A549 (cell line): Measurements from ENCODE around the gene MYO9A. TPM values are rescaled to one million over a fixed set of nuclear protein-coding genes. Genes with fewer than 3 reads are reported as not detected.
"Not testable (repeated sequence)": the region's sequence is repeated elsewhere in the genome, so short reads cannot be mapped to it uniquely, and the experiment has no call there.

Experiments
- ATAC-seq, 2 experiments: fragments of 200-7000 bp in 1 of 2; fragments of >200 bp in 1 of 2; cut with Nextera tagmentation in 1 of 2; cut with Tn5 transposase in 1 of 2; 3 replicates each; pipeline versions ENCODE4 v1.8.0 to v1.9.1; 2018 to 2020; ENCODE audit warnings: mild to moderate bottlenecking in 1 of 2, moderate library complexity in 1 of 2
- CTCF ChIA-PET: fragments of 300-600 bp; sonication (Branson Sonifier 250); formaldehyde crosslinking; extraction: SDS; loops from one replicate; lab custom pipeline; 2021; ENCODE audit warnings: antibody characterized with exemption, inconsistent platforms; lab: Yijun Ruan, JAX
- POLR2A ChIA-PET: fragments of 350-600 bp; formaldehyde crosslinking; extraction: SDS; loops from one replicate; lab custom pipeline; 2021; ENCODE audit warnings: antibody characterized with exemption, inconsistent platforms; lab: Yijun Ruan, JAX
- DNase-seq, 2 experiments: peaks; one replicate each; pipeline versions ENCODE4 v3.0.0 to v3.0.0-alpha.2; 2011 to 2016; ENCODE audit warnings: low read depth in 1 of 2, low spot score in 1 of 2
- FAIRE-seq: peaks from 2 replicates; lab custom pipeline; 2011; peaks lifted over from hg19 to GRCh38; lab: Jason Lieb, UNC
- H3K27ac ChIP-seq, 2 experiments: fragments of >200 bp; sonication (Bioruptor Twin); formaldehyde crosslinking; 3 replicates each; pipeline ENCODE4 v1.5.1; 2016 to 2017
- H3K4me1 ChIP-seq: fragments of >200 bp; sonication (Bioruptor Twin); formaldehyde crosslinking; 3 replicates; pipeline ENCODE4 v1.6.1; 2016
- H3K4me2 ChIP-seq: fragments of >200 bp; sonication (Bioruptor Twin); formaldehyde crosslinking; 3 replicates; pipeline ENCODE4 v1.6.1; 2016
- H3K4me3 ChIP-seq: fragments of >200 bp; sonication (Bioruptor Twin); formaldehyde crosslinking; 3 replicates; pipeline ENCODE4 v1.5.1; 2016
- H3K9me3 ChIP-seq: fragments of >200 bp; sonication (Bioruptor Twin); formaldehyde crosslinking; 3 replicates; pipeline ENCODE4 v1.6.1; 2016
- BCL3 ChIP-seq: fragments of >200 bp; sonication (Bioruptor Twin); formaldehyde crosslinking; IDR thresholded peaks from 3 replicates; pipeline ENCODE4 v1.6.1; 2016
- BHLHE40 ChIP-seq: IDR thresholded peaks from 2 replicates; pipeline ENCODE4 v1.6.1; 2012; ENCODE audit warnings: low read depth, low read length, inconsistent platforms
- CHD4 ChIP-seq: fragments of 200-600 bp; sonication (generic); IDR thresholded peaks from 2 replicates; pipeline ENCODE4 v1.6.1; 2016; ENCODE audit warnings: antibody characterized with exemption, mild to moderate bottlenecking, borderline replicate concordance
- EP300 ChIP-seq, 2 experiments: fragments of >200 bp; sonication (Bioruptor Twin); formaldehyde crosslinking; IDR thresholded peaks; 2 replicates in 1 of 2; 3 replicates in 1 of 2; pipeline ENCODE4 v1.6.1; 2016 to 2017
- FOSL2 ChIP-seq, 2 experiments: fragments of 450-650 bp in 1 of 2; fragments of >200 bp in 1 of 2; sonication (Bioruptor Twin) in 1 of 2; formaldehyde crosslinking; IDR thresholded peaks; 2 replicates each; pipeline versions ENCODE4 v1.5.0 to v1.6.1; 2016 to 2020; ENCODE audit warnings: mild to moderate bottlenecking in 1 of 2, moderate library complexity in 1 of 2
- HES2 ChIP-seq: fragments of >200 bp; sonication (Bioruptor Twin); formaldehyde crosslinking; IDR thresholded peaks from 2 replicates; pipeline ENCODE4 v1.6.1; 2016
- HEYL ChIP-seq: fragments of 250-450 bp; sonication (Bioruptor Pico); IDR thresholded peaks from 2 replicates; pipeline ENCODE4 v1.8.0; 2021; ENCODE audit warnings: mild to moderate bottlenecking, moderate library complexity
- HOXA7 ChIP-seq: fragments of 250-450 bp; sonication (Bioruptor Pico); IDR thresholded peaks from 2 replicates; pipeline ENCODE4 v1.5.0; 2020; ENCODE audit warnings: mild to moderate bottlenecking, moderate library complexity
- JUN ChIP-seq, 2 experiments: fragments of >200 bp; sonication (Bioruptor Twin); formaldehyde crosslinking; IDR thresholded peaks; 2 replicates in 1 of 2; 3 replicates in 1 of 2; pipeline ENCODE4 v1.6.1; 2016 to 2017
- KDM1A ChIP-seq: fragments of 200-600 bp; sonication (generic); IDR thresholded peaks from 2 replicates; pipeline ENCODE4 v1.6.1; 2016; ENCODE audit warnings: low read depth, mild to moderate bottlenecking
- MAFK ChIP-seq: fragments of 450-650 bp; IDR thresholded peaks from 2 replicates; pipeline ENCODE4 v1.6.1; 2014; ENCODE audit not compliant: partially characterized antibody
- MAX ChIP-seq: IDR thresholded peaks from 2 replicates; pipeline ENCODE4 v1.6.1; 2012
- MAZ ChIP-seq: fragments of 150-350 bp; IDR thresholded peaks from 2 replicates; pipeline ENCODE4 v1.6.1; 2014; ENCODE audit warnings: antibody characterized with exemption, low read depth, low read length, borderline replicate concordance
- PHF8 ChIP-seq: fragments of 200-600 bp; sonication (generic); IDR thresholded peaks from 2 replicates; pipeline ENCODE4 v1.6.1; 2016; ENCODE audit warnings: low read depth, mild to moderate bottlenecking, antibody characterized with exemption, moderate library complexity, borderline replicate concordance
- POLR2A ChIP-seq: IDR thresholded peaks from 2 replicates; pipeline ENCODE4 v1.6.1; 2012; ENCODE audit warnings: mild to moderate bottlenecking, low read length
- RNF2 ChIP-seq: fragments of 200-600 bp; sonication (generic); IDR thresholded peaks from 2 replicates; pipeline ENCODE4 v1.6.1; 2016; ENCODE audit warnings: low read depth, mild to moderate bottlenecking, antibody characterized with exemption, moderate library complexity, borderline replicate concordance
- SMC3 ChIP-seq: fragments of >200 bp; sonication (Bioruptor Twin); formaldehyde crosslinking; IDR thresholded peaks from 3 replicates; pipeline ENCODE4 v1.6.1; 2018; ENCODE audit warnings: inconsistent platforms
- TFCP2L1 ChIP-seq: fragments of 250-450 bp; sonication (Bioruptor Pico); IDR thresholded peaks from 2 replicates; pipeline ENCODE4 v1.5.0; 2021; ENCODE audit warnings: mild to moderate bottlenecking
- TP53 ChIP-seq: fragments of 250-450 bp; sonication (Bioruptor Pico); IDR thresholded peaks from 2 replicates; pipeline ENCODE4 v1.5.0; 2021; ENCODE audit warnings: mild to moderate bottlenecking, moderate library complexity
- USF2 ChIP-seq: fragments of 450-650 bp; IDR thresholded peaks from 2 replicates; pipeline ENCODE4 v1.6.1; 2014; ENCODE audit warnings: antibody characterized with exemption
- ZC3H11A ChIP-seq: fragments of 450-650 bp; IDR thresholded peaks from 2 replicates; pipeline ENCODE4 v1.6.1; 2014; ENCODE audit warnings: antibody characterized with exemption, mild to moderate bottlenecking
- WGBS: methylation state at CpG from one replicate; pipeline ENCODE4 v1.1.6; 2017; ENCODE audit errors: missing lambda C conversion rate; 5-methylcytosine and 5-hydroxymethylcytosine counted together
- polyA plus RNA-seq, 4 experiments: library from polyadenylated mRNA; depleted of rRNA in 3 of 4; stranded (reverse); fragments of >200 nt; fragmentation: RNase III in 1 of 4; extraction: RNeasy Plus Mini Kit Qiagen cat#74134 plus additional on column Dnase treatment in 1 of 4; gene quantifications; 2 replicates in 3 of 4; 3 replicates in 1 of 4; pipeline ENCODE4 v1.2.3, GENCODE V29; 2011 to 2017
- TF ChIP-seq, protein P1 (sequence below): IDR thresholded peaks from 2 replicates; pipeline ENCODE4 v1.6.1; 2012
- TF ChIP-seq, protein P2 (sequence below): IDR thresholded peaks from 2 replicates; pipeline ENCODE4 v1.6.1; 2012; ENCODE audit warnings: low read depth, borderline replicate concordance
- TF ChIP-seq, protein P3 (sequence below): fragments of 150-350 bp; IDR thresholded peaks from 2 replicates; pipeline ENCODE4 v1.6.1; 2014; ENCODE audit warnings: low read depth, mild to moderate bottlenecking, low read length

MYO9A gene
- polyA plus RNA-seq, 2 of the 4 experiments (the other 2 are of a cell fraction): 5.9 to 21.9 TPM

GRCh38 chr15:72110355-72110754 lies 7.6 kb downstream of the MYO9A start (continued):
- no peak for TF ChIP-seq USF2
- no peak for TF ChIP-seq HEYL (CRISPR knock-in tag)
- no peak for TF ChIP-seq KDM1A

GRCh38 chr15:72106068-72106467 lies 11.9 kb downstream of the MYO9A start:
- peaks cover 41% of the 10 kb centered on the region for H3K4me1 ChIP-seq
- ChIA-PET POLR2A (no interaction called here), CTCF (no interaction called here)
- no peak overlapping the region for H3K27ac ChIP-seq
- H3K4me2 ChIP-seq: no peak overlapping the region
- TF ChIP-seq EP300 (IDR thresholded peaks at IDR 0.05): no peak
- TF ChIP-seq, protein P1, sequence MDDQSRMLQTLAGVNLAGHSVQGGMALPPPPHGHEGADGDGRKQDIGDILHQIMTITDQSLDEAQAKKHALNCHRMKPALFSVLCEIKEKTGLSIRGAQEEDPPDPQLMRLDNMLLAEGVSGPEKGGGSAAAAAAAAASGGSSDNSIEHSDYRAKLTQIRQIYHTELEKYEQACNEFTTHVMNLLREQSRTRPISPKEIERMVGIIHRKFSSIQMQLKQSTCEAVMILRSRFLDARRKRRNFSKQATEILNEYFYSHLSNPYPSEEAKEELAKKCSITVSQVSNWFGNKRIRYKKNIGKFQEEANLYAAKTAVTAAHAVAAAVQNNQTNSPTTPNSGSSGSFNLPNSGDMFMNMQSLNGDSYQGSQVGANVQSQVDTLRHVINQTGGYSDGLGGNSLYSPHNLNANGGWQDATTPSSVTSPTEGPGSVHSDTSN: no peak
- no peak for TF ChIP-seq BCL3
- TF ChIP-seq SMC3: no peak
- TF ChIP-seq FOSL2 (IDR thresholded peaks at IDR 0.05): no peak
- TF ChIP-seq FOSL2 (CRISPR knock-in tag; IDR thresholded peaks at IDR 0.05): no peak
- TF ChIP-seq MAX: no peak
- TF ChIP-seq BHLHE40: no peak
- TF ChIP-seq PHF8: no peak
- TF ChIP-seq JUN (IDR thresholded peaks at IDR 0.05): no peak
- no peaks in the 10 kb centered on the region for H3K9me3 ChIP-seq
- H3K4me3 ChIP-seq: no peak overlapping the region
- 96% methylated on average over 2 of the region's 2 CpGs for WGBS
- no peak for FAIRE-seq
- no peak for DNase-seq
- no peak for ATAC-seq

DNA sequence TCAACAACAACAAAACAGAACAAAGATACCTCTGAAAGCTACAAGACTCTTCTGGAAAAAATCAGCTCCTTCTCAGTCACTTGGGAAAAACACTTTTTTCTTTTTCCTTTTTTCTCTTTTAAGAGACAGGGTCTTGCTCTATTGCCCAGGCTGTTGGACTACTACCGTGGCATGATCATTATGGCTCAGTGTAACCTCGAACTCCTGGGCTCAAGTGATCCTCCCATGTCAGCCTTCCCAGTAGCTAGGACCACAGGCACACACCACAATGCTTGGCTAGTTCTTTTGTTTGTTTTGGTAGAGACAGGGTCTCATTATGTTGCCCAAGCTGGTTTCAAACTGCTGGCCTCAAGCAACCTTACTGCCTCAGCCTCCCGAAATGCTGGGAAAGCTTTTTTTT lies 12.8 kb downstream of the MYO9A start:
- no peak overlapping the region for H3K4me2 ChIP-seq
- DNase-seq (no peak), ATAC-seq (no peak), FAIRE-seq (no peak)
- H3K4me3 ChIP-seq: no peak overlapping the region
- H3K27ac ChIP-seq: no peak overlapping the region
- H3K4me1 ChIP-seq: peaks cover 34% of the 10 kb centered on the region
- CTCF ChIA-PET: interaction anchor here (0.6 to 0.7 kb wide), 3 partner anchors 14 to 1150 kb away, joined by 3 to 4 read pairs (median 3); no protein-coding TSS in a partner anchor
- no peaks in the 10 kb centered on the region for H3K9me3 ChIP-seq
- 88% methylated on average over 3 of the region's 3 CpGs for WGBS
- POLR2A ChIA-PET: no interaction called here
- TF ChIP-seq POLR2A (no peak), HOXA7 (CRISPR knock-in tag) (no peak), TFCP2L1 (CRISPR knock-in tag) (no peak), HEYL (CRISPR knock-in tag) (no peak), MAZ (no peak), HES2 (no peak), MAFK (no peak), RNF2 (no peak), ZC3H11A (no peak), CHD4 (no peak), BHLHE40 (no peak), TP53 (CRISPR knock-in tag) (no peak)
- TF ChIP-seq, protein P2, sequence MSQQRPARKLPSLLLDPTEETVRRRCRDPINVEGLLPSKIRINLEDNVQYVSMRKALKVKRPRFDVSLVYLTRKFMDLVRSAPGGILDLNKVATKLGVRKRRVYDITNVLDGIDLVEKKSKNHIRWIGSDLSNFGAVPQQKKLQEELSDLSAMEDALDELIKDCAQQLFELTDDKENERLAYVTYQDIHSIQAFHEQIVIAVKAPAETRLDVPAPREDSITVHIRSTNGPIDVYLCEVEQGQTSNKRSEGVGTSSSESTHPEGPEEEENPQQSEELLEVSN: no peak
- TF ChIP-seq, protein P3, sequence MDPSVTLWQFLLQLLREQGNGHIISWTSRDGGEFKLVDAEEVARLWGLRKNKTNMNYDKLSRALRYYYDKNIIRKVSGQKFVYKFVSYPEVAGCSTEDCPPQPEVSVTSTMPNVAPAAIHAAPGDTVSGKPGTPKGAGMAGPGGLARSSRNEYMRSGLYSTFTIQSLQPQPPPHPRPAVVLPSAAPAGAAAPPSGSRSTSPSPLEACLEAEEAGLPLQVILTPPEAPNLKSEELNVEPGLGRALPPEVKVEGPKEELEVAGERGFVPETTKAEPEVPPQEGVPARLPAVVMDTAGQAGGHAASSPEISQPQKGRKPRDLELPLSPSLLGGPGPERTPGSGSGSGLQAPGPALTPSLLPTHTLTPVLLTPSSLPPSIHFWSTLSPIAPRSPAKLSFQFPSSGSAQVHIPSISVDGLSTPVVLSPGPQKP: no peak

- ATAC-seq, H3K9me3 ChIP-seq, H3K27ac ChIP-seq, H3K4me2 ChIP-seq, DNase-seq, H3K4me3 ChIP-seq, POLR2A ChIA-PET, CTCF ChIA-PET, FAIRE-seq: not testable (repeated sequence)
- peaks cover 12% of the 10 kb centered on the region for H3K4me1 ChIP-seq
- WGBS: no CpG with 5 or more reads among the region's 33 CpGs
Observed at GRCh38 chr15:72100551-72100950, 17.4 kb downstream of the MYO9A start.
